Measurements from ENCODE around the gene HRH1.
A peak's percentile ranks its signal among the peaks of the same experiment; 100 is the strongest.

GRCh38 chr3:11236588-11237461 lies 82.5 kb downstream of the HRH1 start:
- TF ChIP-seq CTCF (IDR thresholded peaks at IDR 0.05; ENCODE audit: insufficient read depth, low read depth, low read length) (peak; percentile 55), EZH2 (IDR thresholded peaks at IDR 0.05; ENCODE audit: insufficient read depth, low read length) (no peak)

Measured in astrocyte (in vitro differentiated cells and primary cell).